ENCODE data around the gene CTNND2.
"Not testable (repeated sequence)": the region's sequence is repeated elsewhere in the genome, so short reads cannot be mapped to it uniquely, and the experiment has no call there.

CTNND2 gene

DNA sequence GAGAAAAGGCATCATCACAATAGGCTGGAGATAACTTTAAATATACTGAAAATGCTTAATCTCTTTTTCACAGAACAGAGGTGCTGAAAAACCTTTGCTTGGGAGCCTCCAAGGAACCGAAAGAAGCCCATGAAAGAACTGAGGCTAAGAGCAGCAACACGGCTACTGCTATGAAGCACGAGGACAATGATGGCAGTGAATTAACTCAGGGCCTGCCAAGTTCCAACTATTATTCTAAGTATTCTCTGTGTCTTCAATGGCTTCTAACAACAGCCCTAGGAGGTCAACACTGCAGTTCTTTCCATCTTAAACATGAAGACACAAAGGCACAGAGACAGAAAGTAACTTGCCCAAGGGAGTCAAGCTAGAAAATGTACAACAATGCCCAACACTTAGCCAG lies 850.2 kb downstream of the CTNND2 start:
- no peak for FAIRE-seq

DNA sequence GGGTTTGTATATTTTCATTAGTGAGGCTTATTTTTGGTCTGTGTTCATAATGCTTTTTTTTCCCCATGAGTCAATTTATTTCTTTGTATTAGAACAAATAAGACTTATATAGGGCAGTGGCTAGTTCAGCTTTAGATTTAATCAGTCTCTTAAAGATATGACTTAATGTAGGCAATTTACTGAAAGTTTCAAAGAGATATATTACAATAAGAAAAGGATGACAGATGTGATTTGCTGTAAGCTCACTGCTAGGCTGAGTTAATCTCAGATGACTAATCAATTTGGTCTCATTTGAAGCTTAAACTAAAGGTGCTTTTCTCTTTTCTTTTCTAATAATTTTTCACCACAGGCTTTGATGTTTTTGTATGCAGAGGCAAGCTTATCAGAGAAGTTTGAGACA lies 851.4 kb downstream of the CTNND2 start:
- no peak for FAIRE-seq

DNA sequence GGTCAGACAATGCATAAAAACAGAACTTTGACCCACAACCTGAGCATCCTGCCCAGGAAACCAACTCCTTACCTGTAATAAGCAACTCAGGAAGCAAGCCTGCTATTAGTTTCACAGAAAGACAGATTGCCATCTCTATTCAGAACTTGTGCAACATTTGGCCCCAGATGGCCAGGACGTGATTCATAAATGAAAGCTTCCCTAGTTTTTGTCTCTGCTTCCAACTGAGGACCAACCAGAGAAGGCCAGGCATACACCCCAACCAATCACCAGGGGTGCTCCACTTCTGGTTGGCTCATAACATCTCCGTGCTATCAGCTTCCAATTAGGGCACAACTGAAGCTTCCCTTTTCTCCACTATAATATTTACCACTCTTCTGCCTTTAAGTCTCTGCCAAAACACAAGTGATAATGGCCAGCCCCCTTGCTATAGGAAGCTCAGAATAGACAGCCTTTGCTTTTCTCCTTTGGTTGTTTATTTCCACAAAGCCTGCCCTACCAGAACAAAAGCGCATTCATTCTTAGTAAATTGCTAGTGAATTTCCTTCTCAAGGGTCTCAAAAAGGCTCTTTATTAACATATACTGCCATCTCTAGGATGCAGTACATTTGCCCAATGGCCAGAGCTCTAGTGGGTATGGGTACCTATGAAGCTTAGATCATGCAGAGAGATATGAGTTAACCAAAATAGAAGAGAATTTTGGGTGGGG lies 853.5 kb downstream of the CTNND2 start:
- FAIRE-seq, result no peak

DNA sequence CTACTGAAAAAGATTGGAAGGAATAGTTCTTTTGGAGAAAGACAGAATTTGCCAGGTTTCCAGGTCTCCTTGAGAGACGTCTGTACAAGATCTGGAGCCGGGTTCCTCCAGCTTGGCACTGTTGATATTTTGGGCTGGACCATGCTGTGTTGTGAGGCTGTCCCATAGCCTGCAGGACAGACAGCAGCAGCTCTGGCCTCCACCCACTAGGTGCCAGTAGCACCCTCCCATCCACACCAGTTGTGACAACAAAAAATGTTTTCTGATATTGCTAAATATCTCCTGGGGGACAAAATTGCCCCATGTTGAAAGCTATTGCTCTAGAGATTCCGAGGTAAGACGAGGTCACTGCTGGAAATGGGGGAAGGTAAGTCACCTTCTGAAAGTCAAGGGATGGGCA lies 855.5 kb downstream of the CTNND2 start:
- no peak for FAIRE-seq

DNA sequence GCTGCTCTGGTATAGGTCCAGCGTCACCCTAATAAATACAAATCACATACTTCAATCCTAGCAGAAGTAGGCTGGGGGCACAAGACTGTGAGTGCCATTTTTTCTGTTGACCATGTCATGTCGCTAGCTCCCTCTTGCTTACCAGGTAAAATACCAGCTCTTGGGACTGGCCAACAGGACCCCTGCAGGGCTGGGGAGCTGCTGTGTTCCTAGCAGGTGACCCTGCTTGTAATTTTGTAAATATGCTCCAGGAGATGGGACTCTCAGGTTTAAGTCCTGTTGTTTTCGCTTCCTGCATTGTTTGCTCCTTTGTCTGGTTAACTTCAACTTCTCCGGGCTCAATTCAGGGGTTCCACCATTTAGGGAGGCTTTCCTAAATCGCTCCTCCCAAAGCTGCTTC lies 856.6 kb downstream of the CTNND2 start:
- FAIRE-seq, result no peak

DNA sequence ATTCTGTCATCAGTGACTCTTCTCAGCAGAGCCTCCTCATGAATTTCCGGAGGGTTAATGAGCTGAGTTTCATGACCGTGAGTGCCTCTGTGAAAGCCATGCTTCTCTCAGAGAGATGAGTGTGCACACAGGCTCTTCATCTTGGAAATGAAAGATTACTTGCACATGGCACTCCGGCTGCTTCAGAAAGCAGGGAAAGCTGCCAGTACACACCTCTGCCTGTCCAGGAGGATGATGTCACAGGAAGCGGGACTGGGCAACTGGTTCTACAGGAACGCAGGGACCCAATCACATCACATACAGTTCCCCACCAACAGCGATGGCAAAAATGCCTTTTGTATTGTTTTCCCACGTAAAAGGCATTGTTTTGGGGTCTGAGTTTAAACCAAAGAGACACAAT lies 857.2 kb downstream of the CTNND2 start:
- FAIRE-seq, result no peak

DNA sequence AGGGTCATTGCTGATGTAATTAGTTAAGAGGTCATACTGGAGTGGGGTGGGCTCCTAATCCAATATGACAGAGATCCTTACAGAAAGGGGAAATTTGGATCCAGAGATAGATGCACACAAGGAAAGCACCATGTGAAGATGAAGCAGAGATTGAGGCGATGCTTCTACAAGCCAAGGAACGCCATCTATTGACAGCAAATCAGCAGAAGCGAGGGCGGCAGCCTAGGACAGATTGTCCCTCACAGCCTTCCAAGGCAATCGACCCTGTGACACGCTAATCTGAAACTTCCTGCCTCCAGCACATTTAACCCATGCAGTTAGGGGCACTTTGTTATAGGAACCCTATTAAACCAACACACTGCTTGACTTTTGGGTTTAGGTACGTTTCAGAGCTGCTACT lies 858.1 kb downstream of the CTNND2 start:
- FAIRE-seq, result no peak

DNA sequence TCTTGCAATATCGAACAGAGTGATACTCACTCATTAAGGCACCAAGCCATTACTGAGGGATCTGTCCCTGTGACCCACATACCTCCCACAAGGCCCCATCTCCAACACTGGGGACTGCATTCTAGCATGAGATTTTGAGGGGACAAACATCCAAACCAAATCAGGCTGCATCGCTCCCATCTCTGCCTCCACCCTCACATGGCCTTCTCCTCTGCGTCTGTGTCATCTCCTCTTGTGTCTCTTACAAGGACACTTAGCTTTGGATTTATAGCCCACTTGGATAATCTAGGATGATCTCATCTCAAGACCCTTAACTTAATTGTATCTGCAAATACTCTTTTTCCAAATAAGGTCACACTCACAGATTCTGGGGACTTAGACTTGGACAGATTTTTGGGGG lies 858.8 kb downstream of the CTNND2 start:
- FAIRE-seq, result no peak

DNA sequence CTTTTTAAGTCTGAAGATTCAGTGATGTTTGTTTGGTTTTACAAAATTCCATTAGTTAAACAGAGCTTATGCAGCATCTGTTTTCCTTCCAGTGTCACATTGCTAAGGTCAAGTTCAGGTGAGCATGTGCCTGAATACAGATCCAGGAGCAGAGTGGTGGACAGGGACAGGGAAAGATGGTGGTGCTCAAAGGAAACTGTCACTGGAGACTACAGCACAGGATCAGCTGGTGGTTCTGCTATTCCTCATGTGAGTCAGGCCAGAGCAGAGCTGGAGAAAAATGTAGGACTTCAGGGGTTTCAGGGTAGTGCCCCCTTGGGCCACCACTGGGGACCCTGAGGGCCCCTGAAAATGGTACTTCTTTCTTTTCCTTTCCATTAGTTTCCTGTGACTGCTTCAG lies 859.7 kb downstream of the CTNND2 start:
- FAIRE-seq, result no peak

DNA sequence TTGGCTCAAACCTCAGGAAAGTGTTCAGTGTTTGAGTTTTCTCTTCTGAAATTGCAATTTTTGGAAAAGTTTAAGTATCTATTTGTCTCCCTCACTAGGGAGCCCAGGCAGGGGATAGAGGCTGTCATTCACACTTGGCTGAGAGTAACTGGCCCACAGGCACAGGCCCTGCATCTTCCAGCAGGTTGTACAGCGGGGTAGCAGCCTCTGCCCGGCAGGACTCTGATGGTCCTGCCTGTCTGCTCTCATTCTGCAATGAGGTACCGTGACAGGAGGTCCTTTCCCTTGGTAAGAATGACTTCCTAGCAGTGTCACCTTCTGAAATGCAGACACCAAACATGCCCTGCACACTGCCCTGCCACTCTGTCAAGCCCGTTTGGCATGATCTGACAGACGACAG lies 860.4 kb downstream of the CTNND2 start:
- no peak for FAIRE-seq

DNA sequence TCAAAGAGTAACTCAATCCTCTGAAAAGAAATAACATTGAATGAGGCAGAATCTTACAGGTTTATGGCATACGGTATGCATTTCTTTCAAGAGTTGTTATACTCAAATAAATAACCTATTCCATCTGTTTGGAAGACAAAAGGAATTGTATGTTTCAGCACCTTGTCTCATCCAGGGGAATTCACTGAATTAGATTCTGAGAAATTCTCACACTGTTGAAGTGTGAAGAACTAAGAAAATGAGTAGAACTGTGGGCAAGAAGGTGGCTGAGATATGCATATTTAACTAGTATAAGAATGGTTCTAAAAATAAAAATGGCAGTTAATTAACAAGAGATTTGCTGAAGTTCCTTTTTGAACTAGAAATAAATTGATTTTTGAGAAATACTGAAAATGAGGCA lies 863.9 kb downstream of the CTNND2 start:
- no peak for FAIRE-seq

DNA sequence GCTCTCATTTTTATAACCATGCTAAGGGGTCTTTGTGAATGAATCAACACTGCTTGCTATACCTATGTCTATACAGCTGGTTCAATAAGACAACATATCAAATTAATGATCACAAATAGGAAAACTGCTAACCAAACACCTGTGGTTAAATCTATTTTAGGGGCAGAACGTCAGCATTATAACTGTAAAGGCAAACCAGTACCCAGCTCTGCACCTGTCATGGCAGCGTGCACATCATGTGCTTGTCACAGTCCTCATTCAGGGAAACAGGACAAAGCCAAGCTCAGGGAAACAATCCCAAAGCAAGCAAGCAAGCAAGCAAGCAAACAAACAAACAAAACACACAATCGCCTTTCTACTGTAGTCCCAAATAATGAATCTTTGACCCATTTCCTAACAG lies 865.5 kb downstream of the CTNND2 start:
- FAIRE-seq, result no peak

DNA sequence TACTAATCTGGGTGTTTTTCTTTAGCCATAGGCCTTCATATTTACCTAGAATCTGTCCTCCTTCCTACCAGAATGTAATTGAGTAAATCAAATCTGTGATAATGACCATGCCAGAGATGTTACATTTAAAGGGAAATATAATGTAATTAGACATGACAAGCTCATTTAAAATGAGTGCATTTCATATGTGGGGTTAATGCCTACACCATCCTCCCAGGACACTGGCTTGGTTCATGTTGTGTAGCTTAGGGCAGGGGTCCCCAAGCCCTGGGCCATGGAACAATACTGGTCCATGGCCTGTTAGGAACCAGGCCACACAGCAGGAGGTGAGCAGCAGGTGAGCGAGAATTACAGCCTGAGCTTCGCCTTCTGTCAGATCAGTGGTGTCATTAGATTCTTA lies 866.3 kb downstream of the CTNND2 start:
- no peak for FAIRE-seq

DNA sequence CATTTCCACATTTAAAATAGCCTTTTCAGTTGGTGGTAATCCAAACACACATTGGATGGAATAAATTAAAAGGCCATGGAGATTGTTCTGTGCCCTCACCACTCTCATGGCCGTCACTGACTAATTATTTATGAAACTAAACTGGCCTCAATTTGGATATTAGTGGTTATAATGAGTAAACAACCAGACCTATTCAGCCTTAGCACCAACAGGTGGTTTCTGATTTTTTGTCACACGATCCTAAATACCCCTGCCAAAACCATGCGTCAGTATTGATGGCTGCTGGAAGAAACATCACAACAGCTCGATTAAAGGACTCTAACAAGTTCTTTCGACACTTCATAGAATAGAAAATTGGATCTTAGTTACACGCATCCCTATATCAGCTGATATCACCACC lies 867.2 kb downstream of the CTNND2 start:
- FAIRE-seq, result no peak

DNA sequence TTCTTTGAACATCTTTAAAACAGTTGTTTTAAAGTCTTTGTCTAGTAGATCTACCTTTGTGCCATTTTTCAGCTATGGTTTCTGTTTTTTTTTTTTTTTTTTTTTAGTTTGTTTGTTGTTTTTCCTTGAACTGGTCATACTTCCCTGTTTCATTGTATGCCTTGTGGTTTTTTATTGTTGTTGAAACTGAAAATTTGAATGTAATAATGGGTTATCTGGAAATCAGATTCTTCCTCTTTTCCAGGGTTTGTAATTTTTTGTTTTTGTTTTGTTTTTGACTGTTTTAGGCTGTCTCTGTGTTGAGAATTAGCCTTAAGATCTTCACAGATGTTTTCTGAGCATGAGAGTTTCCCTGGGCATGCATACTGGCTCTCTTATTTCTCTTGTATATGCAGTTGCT lies 873.6 kb downstream of the CTNND2 start:
- no peak for FAIRE-seq

DNA sequence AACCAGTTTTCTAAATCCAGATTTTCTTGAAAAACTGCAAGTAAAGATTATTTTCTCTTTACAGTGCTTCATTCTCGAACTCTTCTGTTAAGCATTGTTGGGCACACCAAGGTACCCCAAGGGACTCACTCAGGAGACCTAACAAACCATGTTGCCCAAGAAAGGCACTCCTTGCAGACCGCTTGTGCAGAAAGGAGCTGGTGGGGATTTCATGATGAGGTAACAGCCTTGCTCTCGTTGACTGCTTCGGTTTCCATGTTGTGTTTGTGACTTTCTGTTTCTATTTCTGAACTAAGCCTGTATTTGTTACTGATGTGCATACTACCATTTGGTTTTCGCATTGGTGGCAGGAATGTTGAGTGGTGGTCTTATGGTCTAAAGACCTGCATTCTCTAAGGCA lies 876.6 kb downstream of the CTNND2 start:
- FAIRE-seq, result no peak

DNA sequence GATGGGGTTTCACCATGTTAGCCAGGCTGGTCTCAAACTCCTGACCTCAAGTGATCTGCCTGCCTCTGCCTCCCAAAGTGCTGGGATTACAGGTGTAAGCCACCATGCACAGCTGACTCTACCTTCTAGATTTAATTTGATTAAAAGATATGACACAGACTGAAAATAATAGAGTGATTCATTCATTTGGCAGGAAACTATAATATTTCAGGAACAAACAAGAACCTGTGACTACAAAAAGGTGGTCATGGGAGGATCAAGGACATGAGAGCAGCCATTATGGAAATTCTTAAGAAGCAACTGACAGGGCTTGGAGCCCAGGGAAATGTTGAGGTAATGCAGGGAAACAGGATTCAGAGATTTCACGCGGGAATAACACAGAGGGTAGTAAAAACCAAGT lies 877.7 kb downstream of the CTNND2 start:
- FAIRE-seq, result no peak

DNA sequence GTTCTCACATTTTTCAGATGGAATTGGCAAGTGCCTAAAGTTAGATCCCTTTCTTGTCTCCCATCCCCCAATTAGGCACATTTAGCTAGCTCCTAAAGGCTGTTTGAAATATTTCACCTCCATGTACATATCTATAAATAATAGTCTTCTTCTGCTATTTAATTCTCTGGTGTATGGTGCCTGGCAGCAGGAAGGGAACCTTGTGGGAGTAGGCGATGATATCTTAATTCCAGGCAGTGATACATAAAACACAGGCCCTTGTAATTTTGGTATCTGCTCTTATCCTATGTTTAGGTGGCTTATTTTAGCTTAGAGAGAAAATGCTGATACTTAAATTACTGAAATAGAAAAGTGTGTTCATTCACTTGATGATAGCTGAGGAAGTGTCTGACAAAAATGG lies 880.3 kb downstream of the CTNND2 start:
- no peak for FAIRE-seq

DNA sequence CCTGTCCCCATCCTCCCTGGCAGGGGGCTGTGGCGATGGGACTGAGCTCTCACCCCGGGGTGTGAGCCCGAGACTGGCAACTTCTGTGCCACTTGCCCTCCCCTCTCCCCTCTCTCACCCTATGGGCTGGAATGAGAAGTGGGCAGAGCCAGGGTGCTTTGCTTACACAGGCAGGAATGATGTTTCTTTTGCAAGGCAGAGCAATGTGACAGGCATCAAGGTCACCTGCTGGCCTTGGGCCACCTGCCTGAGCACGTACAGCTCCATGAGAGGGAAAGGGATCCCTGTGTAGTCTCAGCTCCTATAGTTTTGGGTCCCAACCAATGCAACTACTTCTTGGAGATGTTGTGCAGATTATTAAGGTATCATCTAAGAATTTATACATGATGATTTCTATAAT lies 890.5 kb downstream of the CTNND2 start:
- FAIRE-seq, result no peak

DNA sequence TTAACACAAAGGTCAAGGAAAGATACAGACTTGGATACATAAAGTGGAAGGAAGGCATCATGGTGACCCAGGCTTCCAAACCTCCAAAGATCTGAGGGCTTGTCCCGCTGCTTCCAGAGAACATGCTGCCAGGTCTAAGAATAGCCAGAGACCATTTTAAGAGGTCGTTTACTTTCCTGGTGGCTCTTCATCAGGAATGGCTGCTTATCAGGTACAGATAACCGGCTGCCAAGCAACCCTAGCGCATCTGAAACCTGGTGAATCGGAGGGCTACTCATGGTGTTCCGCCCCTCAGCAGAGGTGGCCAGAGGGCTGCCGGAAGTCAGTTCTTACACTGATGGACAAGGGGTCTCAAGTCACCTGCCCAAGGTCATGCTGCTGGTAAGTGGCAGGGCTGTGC lies 892.0 kb downstream of the CTNND2 start:
- no peak for FAIRE-seq

DNA sequence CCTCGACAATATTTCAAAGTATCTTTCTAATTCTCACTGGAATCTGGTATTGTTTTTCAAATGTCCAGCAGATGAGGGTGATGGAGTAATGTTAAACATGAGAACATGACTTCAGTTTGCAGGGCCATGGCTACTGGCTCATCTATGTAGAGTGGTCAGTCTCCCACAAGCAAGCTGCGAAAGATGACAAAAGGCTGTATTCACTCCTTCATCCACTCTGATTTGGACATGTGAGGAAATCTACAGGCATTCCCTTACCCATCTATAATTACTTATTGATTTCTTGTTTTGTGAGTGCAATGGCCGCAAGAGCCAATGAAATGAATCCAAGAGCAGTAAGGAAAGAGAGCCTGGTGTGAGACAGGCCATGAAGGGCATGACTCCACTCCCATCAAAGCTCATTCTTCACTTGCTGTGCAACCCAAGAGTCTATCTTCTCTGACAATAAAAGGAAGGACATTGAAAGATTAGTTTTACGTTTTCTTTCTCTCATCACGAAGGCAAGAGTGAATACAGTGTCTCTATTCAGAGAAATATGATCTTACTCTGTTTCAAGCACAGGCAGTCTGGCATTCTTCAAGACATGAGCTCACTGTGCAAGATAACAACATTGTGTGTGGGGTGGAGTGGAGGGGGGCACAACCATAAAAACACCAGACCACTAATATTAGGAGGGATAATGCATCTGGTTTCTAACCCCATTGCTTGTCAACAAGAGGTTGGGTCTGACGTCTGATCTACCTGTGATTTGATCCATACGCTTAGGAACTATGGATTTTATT lies 893.6 kb downstream of the CTNND2 start:
- no peak for FAIRE-seq

DNA sequence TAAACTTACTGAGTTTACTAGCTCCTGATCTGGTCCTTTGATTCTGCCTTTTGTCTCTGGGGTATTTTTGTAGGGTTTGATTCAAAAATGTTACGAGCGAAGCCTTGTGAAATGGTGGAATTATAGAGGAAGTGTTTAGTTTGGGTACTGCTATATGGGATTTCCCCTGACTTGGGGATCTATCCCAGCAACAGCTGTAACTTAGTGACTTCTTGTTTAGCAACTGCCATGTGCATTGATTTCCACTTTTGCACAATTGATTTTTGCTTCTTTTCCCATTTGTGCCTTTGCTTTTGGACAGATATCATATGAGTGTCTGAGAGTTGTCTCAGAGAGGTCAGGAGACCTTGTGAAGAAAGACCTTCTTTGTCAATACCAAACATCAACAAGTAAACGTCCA lies 894.7 kb downstream of the CTNND2 start:
- no peak for FAIRE-seq

DNA sequence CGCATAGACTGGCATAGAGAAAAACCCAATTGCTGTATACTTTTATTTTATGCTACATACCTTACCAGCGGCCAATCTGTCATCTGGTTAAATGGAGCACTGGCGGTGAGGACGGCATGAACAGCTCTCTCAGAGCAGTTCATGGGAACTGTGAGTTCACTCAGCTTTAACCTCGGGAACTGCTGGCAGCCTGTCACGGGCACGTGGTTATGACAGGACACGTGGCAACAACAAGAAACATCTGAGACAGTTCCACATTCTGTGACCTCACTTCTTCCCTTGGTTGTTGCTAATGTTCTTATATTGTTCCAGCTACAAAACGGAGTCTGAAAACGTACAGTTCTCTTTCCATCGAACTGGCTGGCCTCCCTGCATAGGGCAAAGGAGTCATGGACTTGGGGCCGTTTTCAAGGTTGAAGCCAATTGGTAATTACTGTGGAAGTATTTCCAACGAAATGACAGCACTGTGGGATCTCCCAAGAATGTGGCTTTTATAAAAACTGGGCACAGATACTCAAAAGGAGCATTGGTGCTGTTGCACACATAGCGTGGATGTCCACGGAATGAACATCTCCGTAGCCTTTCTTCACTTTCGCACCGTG lies 896.9 kb downstream of the CTNND2 start:
- FAIRE-seq, result no peak

DNA sequence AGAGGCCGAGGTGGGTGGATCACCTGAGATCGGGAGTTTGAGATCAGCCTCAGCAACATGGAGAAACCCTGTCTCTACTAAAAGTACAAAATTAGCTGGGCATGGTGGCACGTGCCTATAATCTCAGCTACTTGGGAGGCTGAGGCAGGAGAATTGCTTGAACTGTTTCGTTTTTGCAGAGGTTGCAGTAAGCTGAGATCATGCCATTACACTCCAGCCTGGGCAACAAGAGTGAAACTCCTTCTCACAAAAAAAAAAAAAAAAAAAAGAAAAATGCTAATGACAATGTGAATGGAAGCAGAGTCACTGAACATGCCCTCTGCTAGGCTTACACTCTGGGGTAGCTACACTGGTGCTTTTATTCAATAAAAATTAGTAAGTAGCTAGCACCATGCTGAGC lies 899.7 kb downstream of the CTNND2 start:
- FAIRE-seq, result not testable (repeated sequence)
